Naive B cell (primary cell): ENCODE results near the gene TRAPPC10. TPM values are rescaled to one million over a fixed set of nuclear protein-coding genes. Genes with fewer than 3 reads are reported as not detected.

Source experiments
- ATAC-seq, 2 donors: fragments of 150-1000 bp; cut with Tn5 transposase; 2 replicates each; pipeline ENCODE4 v1.10.0; 2021; ENCODE audit warnings: low read depth in 2 of 2, mild to moderate bottlenecking in 2 of 2, moderate library complexity in 2 of 2
- DNase-seq: peaks from one replicate; pipeline ENCODE4 v3.0.0; 2022
- H3K27ac Mint-ChIP-seq, 6 donors: one replicate each; pipeline ENCODE4 v1.8.0; 2020 to 2022; ENCODE audit warnings: mild to moderate bottlenecking in 6 of 6, mixed read lengths in 6 of 6, moderate library complexity in 5 of 6, inconsistent platforms in 2 of 6
- H3K27me3 Mint-ChIP-seq, 3 donors: one replicate each; pipeline ENCODE4 v1.8.0; 2021 to 2022; ENCODE audit warnings: mixed read lengths in 3 of 3, mild to moderate bottlenecking in 1 of 3
- H3K36me3 Mint-ChIP-seq, 2 donors: one replicate each; pipeline ENCODE4 v1.8.0; 2020 to 2022; ENCODE audit warnings: mixed read lengths in 2 of 2, inconsistent platforms in 1 of 2, mild to moderate bottlenecking in 1 of 2
- H3K4me1 Mint-ChIP-seq, 3 donors: one replicate each; pipeline ENCODE4 v1.8.0; 2020 to 2022; ENCODE audit warnings: mixed read lengths in 3 of 3, inconsistent platforms in 1 of 3, mild to moderate bottlenecking in 1 of 3, moderate library complexity in 1 of 3
- H3K4me3 Mint-ChIP-seq, 8 donors: one replicate each; pipeline ENCODE4 v1.8.0; 2020 to 2022; ENCODE audit warnings: mild to moderate bottlenecking in 8 of 8, mixed read lengths in 8 of 8, moderate library complexity in 8 of 8, inconsistent platforms in 2 of 8
- H3K9me3 Mint-ChIP-seq, 7 donors: one replicate each; pipeline ENCODE4 v1.8.0; 2020 to 2022; ENCODE audit warnings: mixed read lengths in 7 of 7, mild to moderate bottlenecking in 5 of 7, inconsistent platforms in 2 of 7, moderate library complexity in 1 of 7
- polyA plus RNA-seq, 6 donors: library from polyadenylated mRNA; unstranded; fragments of 300-500 nt; fragmentation: Illumina TruSeq; gene quantifications; one replicate each; pipeline ENCODE4 v1.2.3, GENCODE V29; 2021; ENCODE audit warnings: low read depth in 6 of 6

Gene TRAPPC10
- polyA plus RNA-seq, 6 donors from 2014 or later = 23.9 to 32.2 (median 28.0) TPM

DNA sequence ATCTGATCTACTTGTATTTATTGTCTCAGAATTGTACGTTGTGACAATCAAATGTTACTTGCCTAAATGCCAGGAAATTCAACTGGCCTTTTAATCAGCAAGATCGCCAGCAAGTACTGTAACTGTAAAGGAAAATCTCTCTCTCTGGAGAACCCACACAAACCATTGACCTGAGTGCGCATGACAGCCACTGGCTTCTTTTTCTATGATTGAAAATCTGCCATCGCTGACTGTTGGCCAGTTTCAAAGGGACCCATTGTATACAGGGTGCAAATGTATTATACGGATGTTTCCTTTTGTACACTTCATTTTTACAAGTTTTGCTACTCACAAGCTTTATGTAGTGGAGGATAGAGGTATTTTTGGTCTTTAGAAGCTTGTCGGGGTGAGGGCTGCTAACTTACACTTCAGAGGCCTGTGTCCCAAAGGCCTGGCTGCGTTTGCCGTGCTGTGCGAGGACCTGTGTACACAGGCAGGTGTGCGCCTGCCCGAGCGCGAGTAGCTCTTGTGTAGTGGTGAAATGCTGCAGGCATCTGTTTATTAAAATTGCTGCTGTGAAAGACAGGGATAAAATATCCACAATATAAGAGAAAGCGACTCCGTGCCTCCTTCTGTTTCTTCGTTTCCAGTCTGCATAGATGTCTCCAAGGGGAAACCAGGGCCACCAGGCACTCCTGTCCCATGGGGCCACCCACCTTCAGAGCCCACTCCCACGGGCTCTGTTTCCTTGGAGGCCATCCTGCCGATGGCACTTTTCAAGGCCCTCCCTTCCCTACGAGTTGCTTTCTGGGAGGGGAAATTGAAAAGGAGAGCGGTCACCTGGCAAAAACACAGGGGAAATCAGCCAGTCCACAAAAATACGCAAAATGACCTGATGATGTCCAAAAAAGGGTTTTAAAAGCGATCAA, 25.3 kb upstream of the TRAPPC10 start:
- Mint-ChIP-seq H3K4me3 (no peak overlapping the region), H3K36me3 (no peaks in the 10 kb centered on the region), H3K27ac (no peak overlapping the region), H3K9me3 (no peaks in the 10 kb centered on the region), H3K27me3 (peaks cover 0 to 5% (median 0%) of the 10 kb centered on the region in 3 donors), H3K4me1 (peaks cover 6 to 8% (median 7%) of the 10 kb centered on the region in 3 donors)
- DNase-seq (no peak), ATAC-seq (no peak)

DNA sequence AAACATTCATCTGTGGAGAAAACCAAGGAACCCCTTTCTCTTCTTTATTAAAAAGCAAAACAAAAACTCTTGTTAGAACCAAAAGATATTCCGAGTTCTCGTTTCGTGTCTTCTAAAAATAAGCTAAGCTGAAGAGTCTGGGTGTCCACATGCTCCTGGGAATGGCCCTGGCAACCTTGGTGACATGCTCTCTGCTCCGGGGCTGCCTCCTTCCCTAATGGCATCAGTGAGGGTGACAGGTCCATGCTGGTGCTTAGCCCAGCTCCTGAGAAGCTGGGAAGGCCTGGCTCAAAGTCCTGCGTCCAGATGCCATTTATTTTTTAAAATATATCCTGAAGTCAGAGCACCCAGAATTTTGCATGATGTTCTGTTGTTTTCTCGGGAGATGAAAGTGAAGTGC, 24.6 kb upstream of the TRAPPC10 start:
- peak overlapping the region in 1 of 6 donors; percentile 67 for H3K27ac Mint-ChIP-seq
- ATAC-seq (no peak), DNase-seq (no peak)
- H3K4me1 Mint-ChIP-seq = peaks cover 6 to 8% (median 7%) of the 10 kb centered on the region in 3 donors
- H3K36me3 Mint-ChIP-seq = no peaks in the 10 kb centered on the region
- H3K4me3 Mint-ChIP-seq = no peak overlapping the region
- peaks cover 0 to 5% (median 0%) of the 10 kb centered on the region in 3 donors for H3K27me3 Mint-ChIP-seq
- H3K9me3 Mint-ChIP-seq = no peaks in the 10 kb centered on the region

DNA sequence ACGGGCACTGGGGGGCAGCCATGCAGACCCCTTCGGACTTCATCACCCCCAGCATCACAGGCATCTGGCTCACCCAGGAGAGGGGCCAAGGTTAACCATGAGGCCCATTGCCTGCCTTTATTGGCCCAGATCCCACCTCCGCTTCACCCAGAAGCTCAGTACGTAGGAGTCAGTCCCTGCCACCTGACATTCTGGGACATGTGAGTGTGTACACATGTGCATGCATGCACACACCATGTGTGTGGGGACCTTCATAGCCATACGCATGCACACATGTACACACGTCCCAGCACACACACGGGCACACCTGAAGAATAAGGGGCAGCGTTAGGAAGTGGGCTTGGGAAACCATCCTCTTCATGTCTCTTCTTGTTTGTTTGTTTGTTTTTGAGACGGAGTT, 24.1 kb upstream of the TRAPPC10 start:
- H3K9me3 Mint-ChIP-seq = no peaks in the 10 kb centered on the region

DNA sequence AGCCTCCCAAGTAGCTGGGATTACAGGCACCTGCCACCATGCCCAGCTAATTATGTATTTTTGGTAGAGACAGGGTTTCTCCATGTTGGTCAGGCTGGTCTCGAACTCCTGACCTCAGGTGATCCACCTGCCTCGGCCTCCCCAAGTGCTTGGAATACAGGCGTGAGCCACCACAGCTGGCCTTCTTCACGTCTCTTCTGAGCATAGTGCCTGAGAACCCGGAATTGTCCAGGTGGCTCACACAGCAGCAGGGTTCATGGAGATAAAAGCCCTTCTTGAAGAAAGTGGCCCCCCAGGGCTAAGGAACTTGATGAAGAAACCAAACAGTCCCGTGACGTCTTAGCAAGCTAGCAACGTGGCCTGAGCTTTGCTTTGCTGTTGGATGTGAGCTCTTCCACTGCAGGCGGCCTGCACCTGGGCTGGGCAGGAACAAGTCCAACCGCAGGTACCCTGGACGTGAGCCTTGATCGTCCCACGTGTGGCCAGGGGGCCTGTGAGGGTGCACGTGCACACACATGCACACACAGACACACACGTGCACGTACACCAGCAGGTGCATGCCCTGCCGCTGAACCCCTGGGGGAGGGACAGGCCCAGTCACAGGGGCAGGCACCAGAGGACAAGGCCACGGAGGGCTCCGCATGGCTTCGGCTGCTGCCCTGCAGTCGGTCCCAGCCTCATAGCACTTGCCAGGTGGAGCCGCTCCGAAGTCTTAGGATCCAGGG, 23.4 kb upstream of the TRAPPC10 start:
- ATAC-seq (no peak), DNase-seq (no peak)
- Mint-ChIP-seq H3K4me3 (no peak overlapping the region), H3K4me1 (peaks cover 6 to 8% (median 7%) of the 10 kb centered on the region in 3 donors), H3K9me3 (no peaks in the 10 kb centered on the region), H3K27ac (no peak overlapping the region), H3K27me3 (peaks cover 0 to 5% (median 0%) of the 10 kb centered on the region in 3 donors), H3K36me3 (no peaks in the 10 kb centered on the region)

More for the DNA sequence above, 24.1 kb upstream of the TRAPPC10 start:
- Mint-ChIP-seq H3K4me1 (peaks cover 6 to 8% (median 7%) of the 10 kb centered on the region in 3 donors), H3K4me3 (no peak overlapping the region), H3K27me3 (peaks cover 0 to 5% (median 0%) of the 10 kb centered on the region in 3 donors), H3K27ac (no peak overlapping the region), H3K36me3 (no peaks in the 10 kb centered on the region)
- no peak for ATAC-seq
- DNase-seq = no peak

DNA sequence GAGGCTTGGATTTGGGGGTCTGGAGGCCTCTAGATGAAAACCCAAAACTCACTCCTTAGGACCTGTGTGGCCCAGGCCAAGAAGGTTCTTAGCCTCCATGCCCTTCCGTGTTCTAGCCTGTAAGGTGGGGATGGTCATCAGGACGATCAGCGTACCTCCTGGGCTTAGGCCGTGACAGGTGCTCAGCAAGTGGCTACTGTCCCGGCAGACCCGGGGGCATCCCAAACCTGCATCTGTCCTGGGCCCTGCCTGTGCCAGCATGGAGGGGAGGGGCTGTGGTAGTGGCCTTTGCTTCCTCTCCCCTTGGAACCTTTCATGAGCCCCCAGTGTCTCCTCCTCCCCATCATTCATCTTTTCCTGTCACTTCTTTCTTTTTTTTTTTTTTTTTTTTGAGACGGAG, 22.7 kb upstream of the TRAPPC10 start:
- H3K27me3 Mint-ChIP-seq = peaks cover 0 to 5% (median 0%) of the 10 kb centered on the region in 3 donors
- no peak overlapping the region for H3K4me3 Mint-ChIP-seq
- ATAC-seq = no peak
- no peak for DNase-seq
- H3K27ac Mint-ChIP-seq = no peak overlapping the region
- H3K4me1 Mint-ChIP-seq = peaks cover 6 to 8% (median 7%) of the 10 kb centered on the region in 3 donors
- no peaks in the 10 kb centered on the region for H3K9me3 Mint-ChIP-seq
- H3K36me3 Mint-ChIP-seq = no peaks in the 10 kb centered on the region

DNA sequence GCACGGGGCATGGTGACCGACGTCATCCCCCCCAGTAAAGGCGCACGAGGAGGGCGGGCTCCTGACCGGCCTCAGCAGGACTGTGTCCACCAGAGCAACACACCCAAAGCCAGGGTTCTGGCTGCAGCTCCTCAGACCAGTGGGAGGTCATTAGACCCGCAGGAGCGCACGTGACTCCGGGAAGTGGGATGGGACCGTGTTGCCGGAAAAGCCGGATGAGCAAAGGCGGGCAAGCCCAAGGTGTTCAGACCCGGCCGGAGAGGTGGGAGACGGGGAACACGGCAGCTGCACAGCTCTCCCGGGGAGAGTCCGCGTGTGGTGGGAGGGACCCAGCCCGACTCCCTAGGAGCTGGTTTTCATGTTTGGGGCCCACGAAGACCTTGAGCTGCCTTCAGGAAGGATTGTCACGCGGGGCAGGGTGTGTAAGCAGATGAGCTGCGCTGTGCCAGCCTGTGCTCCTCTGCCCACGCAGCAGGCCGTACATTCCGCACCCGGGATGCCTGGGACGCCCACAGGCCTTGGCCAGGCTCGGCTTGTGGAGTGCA, 20.6 kb upstream of the TRAPPC10 start:
- Mint-ChIP-seq H3K9me3 (no peaks in the 10 kb centered on the region), H3K36me3 (no peaks in the 10 kb centered on the region), H3K27me3 (peaks cover 0 to 5% (median 0%) of the 10 kb centered on the region in 3 donors), H3K27ac (no peak overlapping the region), H3K4me1 (peaks cover 0 to 2% (median 0%) of the 10 kb centered on the region in 3 donors), H3K4me3 (no peak overlapping the region)
- DNase-seq = no peak
- ATAC-seq = no peak

DNA sequence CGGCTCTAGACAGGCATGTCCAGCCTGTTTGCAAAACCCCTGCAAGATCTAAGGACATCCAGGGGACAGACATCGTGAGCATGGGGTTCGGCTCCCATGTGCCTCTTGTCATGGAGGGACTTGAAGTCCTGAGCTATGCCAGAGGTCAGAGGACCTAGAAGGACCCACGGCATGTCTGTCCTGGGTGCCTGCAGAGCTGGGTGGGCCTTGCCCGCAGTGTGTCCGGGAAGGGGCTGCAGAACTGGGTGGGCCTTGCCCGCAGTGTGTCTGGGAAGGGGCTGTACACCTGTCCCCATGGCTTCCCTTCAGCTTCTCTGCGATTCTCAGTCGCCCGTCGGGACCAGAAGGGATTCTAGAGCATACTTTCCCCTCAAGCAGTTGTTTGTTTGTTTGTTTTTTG, 20.0 kb upstream of the TRAPPC10 start:
- no peak overlapping the region for H3K4me3 Mint-ChIP-seq
- H3K4me1 Mint-ChIP-seq = no peaks in the 10 kb centered on the region
- H3K36me3 Mint-ChIP-seq = no peaks in the 10 kb centered on the region
- no peak for DNase-seq
- ATAC-seq = no peak
- H3K9me3 Mint-ChIP-seq = no peaks in the 10 kb centered on the region
- H3K27ac Mint-ChIP-seq = no peak overlapping the region
- peaks cover 0 to 5% (median 0%) of the 10 kb centered on the region in 3 donors for H3K27me3 Mint-ChIP-seq

DNA sequence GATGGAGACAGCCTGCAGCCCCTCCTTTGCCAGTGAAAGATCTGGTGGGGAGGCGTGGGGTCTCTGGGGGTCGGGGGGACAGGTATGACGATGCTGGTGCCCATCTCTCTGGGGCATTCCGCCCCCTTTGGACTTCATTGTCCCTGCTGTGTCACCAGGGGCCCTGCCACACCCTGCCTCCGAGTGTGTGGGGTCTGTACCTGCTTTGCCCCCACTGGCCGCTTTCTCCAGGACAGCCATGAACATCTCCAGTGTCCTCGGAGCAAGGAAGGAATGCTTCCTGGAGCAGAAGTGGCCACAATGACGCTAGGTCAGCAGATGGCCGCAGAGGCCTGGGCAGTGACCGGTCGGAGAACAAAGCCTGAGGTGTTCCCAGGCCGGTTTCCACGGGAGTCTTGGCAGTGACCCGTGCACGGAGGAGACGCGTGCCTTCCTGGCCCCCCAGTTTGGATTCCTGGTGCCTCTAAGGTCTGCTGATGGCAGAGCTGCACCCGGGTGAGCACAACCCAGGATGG, 18.6 kb upstream of the TRAPPC10 start:
- no peak for DNase-seq
- no peak overlapping the region for H3K27ac Mint-ChIP-seq
- H3K9me3 Mint-ChIP-seq = no peaks in the 10 kb centered on the region
- no peak overlapping the region for H3K4me3 Mint-ChIP-seq
- no peaks in the 10 kb centered on the region for H3K36me3 Mint-ChIP-seq
- no peak for ATAC-seq
- H3K27me3 Mint-ChIP-seq = peaks cover 0 to 5% (median 0%) of the 10 kb centered on the region in 3 donors
- H3K4me1 Mint-ChIP-seq = peaks cover 0 to 3% (median 0%) of the 10 kb centered on the region in 3 donors

DNA sequence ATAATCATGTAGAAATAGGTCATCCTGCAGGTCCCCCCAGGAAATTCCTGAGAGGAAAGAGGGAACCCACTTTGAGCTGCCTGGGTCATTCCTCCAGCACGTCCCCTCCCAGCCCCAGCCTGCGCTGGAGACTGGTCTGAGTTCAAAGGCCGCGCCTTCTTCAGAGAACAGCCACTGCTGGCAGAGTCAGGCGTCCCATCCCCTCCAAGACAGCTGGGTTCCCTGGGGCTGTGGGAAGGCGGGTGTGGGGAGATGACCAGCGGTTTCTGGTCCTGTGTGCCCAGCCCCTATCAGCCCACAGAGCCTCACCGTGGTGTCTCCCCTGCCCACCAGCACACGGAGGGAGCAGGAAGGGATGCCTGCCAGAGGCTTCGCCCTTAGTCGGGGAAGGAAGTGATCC, 18.0 kb upstream of the TRAPPC10 start:
- H3K4me1 Mint-ChIP-seq = peaks cover 0 to 3% (median 0%) of the 10 kb centered on the region in 3 donors
- peaks cover 0 to 9% (median 0%) of the 10 kb centered on the region in 3 donors for H3K27me3 Mint-ChIP-seq
- no peak overlapping the region for H3K27ac Mint-ChIP-seq
- ATAC-seq = no peak
- DNase-seq = no peak
- H3K9me3 Mint-ChIP-seq = no peaks in the 10 kb centered on the region
- no peak overlapping the region for H3K4me3 Mint-ChIP-seq
- H3K36me3 Mint-ChIP-seq = no peaks in the 10 kb centered on the region

DNA sequence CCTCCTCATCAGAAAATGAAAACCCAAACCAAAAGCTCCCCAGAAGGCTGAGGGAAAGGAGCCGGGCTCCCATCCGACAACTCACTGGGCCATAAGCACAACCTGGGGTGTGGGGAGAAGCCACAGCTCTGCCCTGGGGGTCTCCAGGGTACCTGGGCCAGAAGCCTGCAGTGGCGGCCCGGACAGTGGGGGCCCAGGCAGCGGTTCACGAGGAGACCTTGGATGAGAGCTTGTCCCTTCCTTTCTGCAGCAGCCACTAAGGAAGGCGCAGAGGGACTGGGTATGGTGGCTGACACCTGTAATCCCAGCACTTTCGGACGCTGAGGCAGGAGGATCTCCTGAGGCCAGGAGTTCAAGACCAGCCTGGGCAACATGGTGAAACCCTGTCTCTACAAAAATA, 17.5 kb upstream of the TRAPPC10 start:
- DNase-seq = no peak
- H3K27ac Mint-ChIP-seq = no peak overlapping the region
- H3K9me3 Mint-ChIP-seq = no peaks in the 10 kb centered on the region
- no peak overlapping the region for H3K4me3 Mint-ChIP-seq
- H3K36me3 Mint-ChIP-seq = no peaks in the 10 kb centered on the region
- peaks cover 0 to 3% (median 0%) of the 10 kb centered on the region in 3 donors for H3K4me1 Mint-ChIP-seq
- peaks cover 0 to 11% (median 0%) of the 10 kb centered on the region in 3 donors for H3K27me3 Mint-ChIP-seq
- no peak for ATAC-seq

DNA sequence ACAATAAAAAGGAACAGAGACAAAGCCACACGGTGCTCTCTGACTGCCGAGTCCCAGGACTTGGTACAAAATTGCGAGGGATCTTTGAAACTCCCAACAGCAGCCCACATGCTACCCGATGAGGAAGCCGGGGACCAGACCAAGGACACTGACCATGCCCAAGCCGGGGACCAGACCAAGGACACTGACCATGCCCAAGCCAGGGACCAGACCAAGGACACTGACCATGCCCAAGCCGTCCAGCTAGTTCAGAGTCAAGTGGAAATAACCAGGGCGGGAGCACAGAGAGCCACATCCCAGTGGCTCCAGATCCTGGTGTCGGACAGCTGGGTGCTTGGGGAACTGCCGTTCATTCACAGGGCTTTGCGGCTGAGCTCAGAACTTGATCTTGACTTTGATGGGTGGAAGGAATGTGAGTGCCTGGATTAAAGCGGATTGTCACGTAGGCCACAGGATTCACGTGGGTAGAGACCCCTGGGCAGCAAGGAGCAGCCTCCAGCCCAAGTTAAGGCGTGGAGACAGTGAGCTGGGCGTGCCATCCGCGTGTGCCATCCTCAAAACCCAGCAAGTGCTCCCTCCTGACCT, 16.5 kb upstream of the TRAPPC10 start:
- Mint-ChIP-seq H3K36me3 (no peaks in the 10 kb centered on the region), H3K27ac (no peak overlapping the region), H3K4me3 (no peak overlapping the region), H3K27me3 (peaks cover 0 to 11% (median 0%) of the 10 kb centered on the region in 3 donors), H3K4me1 (peaks cover 0 to 3% (median 0%) of the 10 kb centered on the region in 3 donors), H3K9me3 (no peaks in the 10 kb centered on the region)
- ATAC-seq (no peak), DNase-seq (no peak)

DNA sequence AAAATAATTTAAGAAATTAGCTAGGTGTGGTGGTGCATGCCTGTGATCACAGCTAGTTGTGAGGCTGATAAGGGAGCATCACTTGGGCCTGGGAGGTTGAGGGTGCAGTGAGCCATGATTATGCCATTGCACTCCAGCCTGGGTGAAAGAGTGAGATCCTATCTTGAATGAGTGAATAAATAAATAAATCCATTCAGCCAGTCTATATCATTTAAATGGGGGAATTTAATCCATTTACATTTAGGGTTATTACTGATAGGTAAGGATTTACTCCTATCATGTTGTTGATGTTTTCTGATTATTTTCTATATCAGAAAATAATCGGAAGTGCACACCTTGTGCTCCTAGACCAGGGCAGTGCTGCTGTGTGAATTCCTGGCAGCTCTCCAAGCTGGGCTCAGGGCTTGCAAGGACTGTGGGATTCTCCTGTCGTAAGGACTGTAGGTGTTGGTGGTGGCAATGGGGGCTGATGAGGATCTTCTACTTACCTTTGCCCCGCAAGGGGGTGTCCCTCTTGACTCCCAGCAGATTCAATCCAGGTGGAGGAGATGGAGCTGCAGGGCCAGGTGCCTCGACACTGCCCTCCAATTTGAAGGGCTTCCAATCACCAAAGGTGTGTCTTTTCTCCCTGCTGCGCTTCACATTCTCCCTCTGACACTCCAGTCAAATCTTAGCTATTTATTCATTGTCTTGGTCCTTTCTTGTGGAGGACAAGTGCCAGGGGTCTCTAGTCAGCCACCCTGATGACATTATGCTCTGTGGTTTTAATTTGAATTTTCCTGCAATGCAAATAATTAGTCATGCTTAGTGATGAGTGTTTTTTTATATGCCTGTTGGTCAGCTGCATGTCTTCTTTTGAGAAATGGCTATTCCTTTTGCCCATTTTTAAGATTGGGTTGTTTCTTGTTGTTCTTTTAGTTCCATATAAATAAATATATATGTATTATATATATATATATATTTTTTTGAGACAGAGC, 14.1 kb upstream of the TRAPPC10 start:
- no peak overlapping the region for H3K27ac Mint-ChIP-seq
- DNase-seq (no peak), ATAC-seq (no peak)
- H3K36me3 Mint-ChIP-seq = no peaks in the 10 kb centered on the region
- H3K4me3 Mint-ChIP-seq = no peak overlapping the region
- H3K27me3 Mint-ChIP-seq = peaks cover 0 to 5% (median 0%) of the 10 kb centered on the region in 3 donors
- no peaks in the 10 kb centered on the region for H3K9me3 Mint-ChIP-seq
- H3K4me1 Mint-ChIP-seq = peaks cover 0 to 3% (median 0%) of the 10 kb centered on the region in 3 donors
